NCI-H82 treated with DMSO at 0.1 percent for 48 hours (cell line): ENCODE data around the gene ARIH2.

ENCODE experiments used
- DNase-seq: peaks from one replicate; lab custom pipeline; 2025; ENCODE audit not compliant: unreplicated experiment; lab: John Stamatoyannopoulos, UW

Gene ARIH2

GRCh38 chr3:48928679-48929078, 10.0 kb downstream of the ARIH2 start:
- DNase-seq: no peak

- DNase-seq: no peak
Measured at GRCh38 chr3:48929358-48930035, 10.9 kb downstream of the ARIH2 start.

DNA sequence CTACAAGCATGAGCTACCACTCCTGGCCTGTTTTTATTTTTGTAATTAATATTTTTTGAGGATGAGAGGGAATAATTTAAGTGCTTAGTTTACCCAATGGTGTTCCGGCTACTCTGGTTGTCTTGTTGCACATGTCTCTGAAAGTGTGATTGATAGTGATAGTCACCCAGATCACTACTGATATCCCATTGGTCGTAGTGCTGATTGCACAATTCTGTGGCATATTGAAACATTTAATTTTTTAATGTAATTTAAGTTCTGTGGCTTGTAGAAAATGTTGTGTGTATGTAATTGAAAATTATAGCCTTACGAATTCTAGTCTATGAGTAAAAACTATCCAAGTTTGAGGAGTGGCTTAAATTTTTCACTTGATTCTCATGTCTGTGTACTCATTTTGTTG, 11.9 kb downstream of the ARIH2 start:
- DNase-seq: no peak

DNA sequence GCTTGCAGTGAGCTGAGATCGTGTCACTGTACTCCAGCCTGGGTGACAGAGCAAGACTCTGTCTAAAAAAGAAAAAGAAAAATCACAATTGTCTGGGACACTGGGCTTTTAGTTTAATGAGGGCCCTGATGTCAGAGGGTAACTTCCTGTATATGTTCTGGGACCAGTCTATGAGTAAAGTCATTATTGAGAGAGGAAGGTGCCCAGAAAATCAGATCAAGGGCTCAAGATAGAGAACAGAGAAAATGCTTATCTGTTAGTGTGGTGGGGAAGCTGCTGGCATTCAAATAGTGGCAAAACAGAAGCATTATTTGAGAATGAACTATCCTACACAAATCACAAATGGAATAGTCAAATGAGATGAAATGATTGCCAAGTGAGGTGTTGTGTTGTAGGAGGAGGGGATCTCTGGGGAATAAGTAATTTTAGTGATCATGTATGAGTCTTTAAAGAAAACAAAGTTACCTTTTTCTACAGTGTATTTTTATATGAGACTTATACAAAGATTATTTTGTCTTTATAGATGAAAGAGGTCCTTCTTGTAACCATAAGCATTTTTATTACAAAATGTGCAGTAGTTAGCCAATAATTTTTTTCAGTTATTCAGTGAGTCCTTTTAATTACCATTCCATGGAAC, 13.4 kb downstream of the ARIH2 start:
- no peak for DNase-seq

DNA sequence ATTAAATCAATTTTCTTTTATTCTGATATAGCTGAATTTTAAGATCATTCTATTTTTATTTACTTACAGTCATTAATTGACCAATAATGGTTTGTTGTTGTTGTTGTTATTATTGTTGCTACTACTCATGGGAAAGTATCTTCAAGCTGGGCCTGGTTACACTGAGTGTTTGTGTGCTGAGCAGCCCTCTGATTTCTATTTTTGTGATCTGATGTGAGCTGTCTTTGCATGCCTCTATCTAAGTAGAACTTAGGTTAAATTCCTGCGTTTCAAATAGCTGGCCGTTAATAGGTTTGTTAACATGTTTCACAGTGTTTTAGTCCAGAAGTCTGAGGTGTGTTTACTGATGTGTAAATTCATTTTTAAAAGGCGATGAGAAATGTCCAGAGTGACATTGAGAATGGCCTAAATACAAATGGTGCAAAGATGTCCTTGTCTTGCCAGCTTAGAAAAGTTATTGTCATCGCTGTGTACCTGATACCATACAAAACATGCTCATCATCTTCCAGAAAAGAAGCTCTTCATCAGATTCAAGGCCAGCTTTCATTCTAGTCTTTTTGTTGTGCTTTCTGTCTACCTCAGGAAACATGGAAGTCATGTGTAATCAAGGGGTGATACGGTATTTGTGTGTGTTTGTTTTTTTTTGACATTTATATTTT, 15.8 kb downstream of the ARIH2 start:
- DNase-seq: no peak

GRCh38 chr3:48935530-48935929, 16.9 kb downstream of the ARIH2 start:
- no peak for DNase-seq

- DNase-seq: no peak
Measured at GRCh38 chr3:48938156-48938555, 19.5 kb downstream of the ARIH2 start.

DNA sequence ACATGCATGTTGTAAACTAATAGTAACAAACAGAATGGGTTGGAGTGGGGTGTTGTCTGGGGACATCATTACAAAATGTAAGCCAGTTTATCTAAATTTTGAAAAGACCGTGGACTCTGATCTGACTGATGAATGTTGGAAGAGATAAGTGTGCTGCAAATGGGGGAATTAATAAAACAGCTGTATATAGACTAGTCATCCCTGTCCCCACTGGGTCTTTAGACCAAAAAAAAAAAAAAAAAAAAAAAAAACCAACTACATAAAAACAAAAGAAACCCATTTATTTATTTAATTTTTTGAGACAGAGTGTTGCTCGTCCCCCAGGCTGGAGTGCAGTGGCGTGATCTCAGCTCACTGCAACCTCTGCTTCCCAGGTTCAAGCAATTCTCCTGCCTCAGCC, 20.0 kb downstream of the ARIH2 start:
- DNase-seq: no peak

- DNase-seq: no peak
Measured at GRCh38 chr3:48945432-48945831, 26.8 kb downstream of the ARIH2 start.

DNA sequence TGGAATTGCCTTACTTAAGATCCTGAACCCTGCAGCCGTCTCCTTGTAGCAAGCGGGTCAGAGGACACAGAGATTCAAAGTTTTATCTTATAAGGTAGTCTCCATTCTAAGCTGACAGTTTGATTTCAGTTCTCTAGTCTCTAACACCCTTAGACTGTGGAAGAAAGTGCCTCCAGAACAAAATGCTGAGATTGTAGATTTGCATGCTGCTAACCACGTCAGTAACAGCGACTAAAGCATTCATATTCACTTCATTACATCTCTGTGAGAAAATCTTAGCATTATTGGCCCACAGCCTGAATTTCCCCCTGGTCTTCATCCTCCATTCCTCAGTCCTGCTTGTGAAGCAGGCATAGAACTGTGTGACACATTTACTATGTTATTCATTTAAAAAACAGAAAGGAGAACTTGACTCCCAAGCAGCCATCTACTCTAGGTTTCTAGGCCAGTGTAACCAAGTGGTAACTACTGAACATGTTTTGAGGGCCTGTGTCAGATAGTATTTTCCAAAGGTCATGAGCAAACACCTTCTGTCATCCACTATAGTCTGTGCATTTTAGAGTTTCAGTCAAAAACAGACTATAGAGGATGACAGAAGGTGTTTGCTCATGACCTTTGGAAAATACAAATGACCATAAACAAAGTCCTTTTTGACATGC, 27.4 kb downstream of the ARIH2 start:
- no peak for DNase-seq

DNA sequence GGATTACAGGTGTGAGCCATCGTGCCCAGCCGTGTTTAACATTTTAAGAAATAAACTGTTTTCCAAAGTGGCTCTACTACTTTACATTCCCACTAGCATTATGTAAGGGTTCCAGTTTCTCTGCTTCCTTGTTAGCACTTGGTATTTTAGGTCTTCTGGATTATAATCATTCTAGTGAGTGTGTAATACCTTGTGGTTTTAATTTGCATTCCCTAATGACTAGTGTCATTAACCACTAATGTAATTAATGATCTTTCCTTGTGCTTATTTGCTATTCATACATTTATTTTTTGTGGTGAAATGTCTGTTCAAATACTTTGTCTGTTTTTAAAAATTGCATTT, 30.7 kb downstream of the ARIH2 start:
- no peak for DNase-seq

DNA sequence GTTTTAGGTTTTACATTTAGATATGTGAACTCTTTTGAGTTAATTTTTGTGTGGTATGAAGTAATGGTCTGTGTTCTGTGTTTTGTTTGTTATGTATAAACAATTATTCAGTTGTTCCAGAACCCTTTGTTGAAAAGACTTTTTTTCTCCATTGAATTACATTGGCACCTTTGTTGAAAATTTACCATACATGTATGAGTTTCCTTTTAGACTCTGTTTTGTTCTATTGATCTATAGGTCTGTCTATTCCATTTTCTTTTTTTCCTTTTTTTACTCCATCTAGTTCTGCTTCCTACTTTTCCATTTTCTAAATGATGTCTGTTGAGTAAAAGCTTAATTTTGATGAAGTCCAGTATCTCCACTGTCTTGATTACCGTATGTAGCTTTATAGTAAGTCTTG, 31.4 kb downstream of the ARIH2 start:
- DNase-seq: no peak

- no peak for DNase-seq
Measured at GRCh38 chr3:48951764-48952163, 33.1 kb downstream of the ARIH2 start.

GRCh38 chr3:48952510-48953118, 34.0 kb downstream of the ARIH2 start:
- peak; percentile 1 for DNase-seq

- no peak for DNase-seq
Measured at GRCh38 chr3:48957006-48957705, 38.5 kb downstream of the ARIH2 start.

DNA sequence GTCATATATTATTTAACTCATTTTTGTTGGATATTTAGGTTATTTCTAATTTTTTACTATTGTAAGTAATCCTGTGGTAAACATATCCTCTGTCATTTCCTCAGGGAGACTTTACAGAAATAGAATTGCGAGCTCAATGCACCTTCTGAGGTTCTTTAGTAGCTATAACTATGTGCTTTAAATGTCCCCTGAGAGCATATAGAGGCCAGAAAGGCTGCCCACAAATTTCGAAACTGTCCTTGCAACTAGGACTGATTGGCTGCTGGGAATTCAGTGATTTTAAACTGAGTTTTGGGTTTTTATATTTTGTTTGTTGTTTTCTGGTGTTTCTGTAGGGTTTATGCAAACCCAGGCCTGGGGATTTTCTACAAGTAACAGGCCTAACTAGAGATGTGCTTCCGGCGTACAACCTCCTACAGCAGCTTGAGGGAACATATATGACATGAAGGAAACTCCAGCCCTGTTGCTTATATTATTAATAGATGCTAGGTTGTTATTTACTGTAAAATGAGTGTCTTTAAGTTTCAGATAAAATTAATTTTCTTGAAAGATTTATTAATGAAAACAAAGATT, 42.3 kb downstream of the ARIH2 start:
- DNase-seq: no peak

- no peak for DNase-seq
Measured at GRCh38 chr3:48962340-48962739, 43.7 kb downstream of the ARIH2 start.

DNA sequence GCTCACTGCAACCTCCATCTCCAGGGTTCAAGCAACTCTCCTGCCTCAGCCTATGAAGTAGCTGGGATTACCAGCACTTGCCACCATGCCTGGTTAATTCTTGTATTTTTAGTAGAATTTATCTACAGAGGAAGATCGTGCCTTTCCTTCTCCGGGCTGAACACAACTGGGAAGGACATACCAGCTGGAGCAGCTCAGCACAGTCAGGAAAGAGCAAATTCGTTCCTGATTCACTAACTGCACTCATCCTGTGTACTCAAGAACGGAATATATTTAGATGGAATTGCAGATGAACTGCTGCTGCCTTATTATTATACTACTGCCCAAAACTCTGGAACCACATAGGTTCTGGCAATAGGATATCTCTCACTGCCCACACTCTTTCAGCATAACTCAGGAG, 44.3 kb downstream of the ARIH2 start:
- DNase-seq: no peak

DNA sequence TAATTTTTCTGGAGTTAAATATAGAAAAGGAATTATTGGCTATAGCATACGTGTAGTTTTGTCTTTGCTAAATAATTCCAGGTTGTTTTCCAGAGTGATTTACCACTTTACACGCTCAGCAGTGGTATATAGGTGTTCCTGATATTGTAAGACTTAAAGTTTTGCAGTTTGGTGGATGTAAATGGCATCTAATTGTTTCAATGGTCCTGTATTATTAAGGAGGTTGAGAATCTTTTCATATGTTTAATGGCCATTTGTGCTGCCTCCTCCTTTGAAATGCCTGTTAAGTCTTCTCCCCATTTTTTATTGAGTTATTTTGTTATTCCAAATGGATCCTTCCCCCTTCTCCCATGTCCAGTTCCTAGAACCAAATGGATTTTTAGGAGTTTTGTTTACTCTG, 44.9 kb downstream of the ARIH2 start:
- DNase-seq: no peak

- no peak for DNase-seq
Measured at GRCh38 chr3:48966367-48966766, 47.7 kb downstream of the ARIH2 start.

DNA sequence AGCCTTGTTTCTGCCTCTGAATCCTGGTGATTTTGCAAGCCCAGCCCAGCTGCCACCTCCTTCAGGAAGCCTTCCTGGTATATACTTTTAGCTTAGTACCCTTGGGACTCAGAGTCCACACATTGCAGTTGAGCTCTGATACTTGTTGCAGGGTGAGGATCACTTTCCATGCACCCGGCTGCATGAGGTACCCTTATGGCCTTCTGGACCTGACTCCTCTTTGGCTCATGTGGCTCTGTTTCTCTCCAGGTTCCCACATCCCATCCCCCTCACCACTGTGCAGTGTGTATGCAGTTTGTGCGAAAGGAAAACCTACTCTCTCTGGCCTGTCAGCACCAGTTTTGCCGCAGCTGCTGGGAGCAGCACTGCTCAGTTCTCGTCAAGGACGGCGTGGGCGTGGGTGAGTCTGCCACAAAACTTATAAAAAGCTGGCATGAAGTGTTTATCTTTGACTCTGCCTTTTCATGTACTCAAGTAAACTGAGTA, 48.3 kb downstream of the ARIH2 start:
- no peak for DNase-seq
